NCI-H82 treated with DMSO at 0.1 percent for 48 hours (cell line): Measurements from ENCODE around the gene LYST.
"Not testable (repeated sequence)": the region's sequence is repeated elsewhere in the genome, so short reads cannot be mapped to it uniquely, and the experiment has no call there.

Experiments
- DNase-seq: peaks from one replicate; lab custom pipeline; 2025; ENCODE audit not compliant: unreplicated experiment; lab: John Stamatoyannopoulos, UW

The LYST gene

DNA sequence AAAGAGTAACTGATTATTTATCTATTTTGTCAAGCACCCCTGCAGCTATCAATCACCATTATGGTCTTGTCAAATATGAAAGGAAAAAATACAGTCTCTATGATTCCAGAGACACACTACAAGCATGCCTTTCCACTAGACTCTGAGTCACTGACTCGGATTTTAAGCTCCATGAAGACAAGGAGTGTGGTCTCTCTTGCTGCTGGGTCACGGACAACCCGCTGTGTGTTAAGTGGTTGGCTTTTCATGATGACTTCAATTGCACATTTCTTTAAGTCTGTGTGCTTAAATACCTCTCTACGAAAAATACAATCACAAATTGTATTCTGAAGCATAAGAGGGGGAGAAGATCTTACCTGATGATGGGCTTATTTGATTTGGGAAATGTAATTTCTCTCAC lies 203.1 kb downstream of the LYST start:
- no peak for DNase-seq

- DNase-seq, result no peak
Observed at GRCh38 chr1:235661568-235661967, 205.1 kb downstream of the LYST start.

- no peak for DNase-seq
Observed at GRCh38 chr1:235659186-235659771, 207.4 kb downstream of the LYST start.

DNA sequence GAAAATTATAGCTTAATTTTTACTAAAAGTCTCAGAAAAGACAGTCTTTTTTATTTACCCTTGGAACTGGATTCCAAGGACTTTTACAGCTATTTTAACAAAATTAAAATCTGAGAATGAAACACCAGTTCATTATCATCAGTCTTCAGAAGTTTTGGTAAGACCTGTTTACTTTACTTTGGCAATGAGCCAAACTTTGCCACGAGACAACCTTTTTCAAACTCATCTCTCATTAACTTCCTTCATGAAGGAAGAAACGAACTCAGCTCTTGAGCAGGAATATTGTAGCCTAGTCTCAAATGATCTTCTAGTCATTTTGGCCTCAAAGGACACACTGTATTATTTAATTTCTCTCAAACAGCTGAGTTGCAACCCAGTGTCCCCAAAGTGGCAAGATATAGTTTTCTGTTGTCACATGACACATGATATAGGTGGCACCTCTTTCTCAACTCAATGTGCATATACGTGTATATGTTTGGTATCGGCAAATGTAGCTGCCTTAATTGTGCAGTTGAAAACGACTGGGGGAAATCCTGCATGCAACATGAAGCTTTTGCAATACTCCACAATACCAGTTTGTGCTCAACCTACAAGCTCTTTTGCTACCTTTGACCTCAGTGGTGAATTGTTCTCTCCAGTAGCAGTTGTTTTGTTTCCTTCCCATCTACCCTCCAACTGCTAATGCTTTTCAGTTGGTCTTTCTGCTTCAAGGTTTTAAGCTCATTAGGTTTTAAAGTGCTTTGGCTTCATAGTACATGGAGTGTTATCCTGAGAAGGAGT lies 208.8 kb downstream of the LYST start:
- DNase-seq, result peak; percentile 58

GRCh38 chr1:235657269-235657668 lies 209.4 kb downstream of the LYST start:
- no peak for DNase-seq

DNA sequence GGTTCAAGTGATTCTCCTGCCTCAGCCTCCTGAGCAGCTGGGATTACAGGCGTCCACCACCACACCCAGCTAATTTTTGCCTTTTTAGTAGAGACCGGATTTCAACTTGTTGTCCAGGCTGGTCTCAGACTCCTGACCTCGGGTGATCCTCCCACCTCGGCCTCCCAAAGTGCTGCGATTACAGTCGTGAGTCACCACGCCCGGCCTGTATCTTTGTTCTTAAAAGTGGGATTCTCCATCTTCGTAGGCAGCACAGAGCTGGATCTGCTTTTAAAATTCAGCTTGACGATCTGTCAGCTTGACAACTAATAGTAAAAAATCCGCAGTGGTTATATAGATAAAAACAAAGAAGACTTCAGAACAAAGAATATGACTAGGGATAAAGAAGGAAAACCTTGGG lies 214.3 kb downstream of the LYST start:
- DNase-seq, result no peak

- DNase-seq, result no peak
Observed at GRCh38 chr1:235651170-235651806, 215.4 kb downstream of the LYST start.

DNA sequence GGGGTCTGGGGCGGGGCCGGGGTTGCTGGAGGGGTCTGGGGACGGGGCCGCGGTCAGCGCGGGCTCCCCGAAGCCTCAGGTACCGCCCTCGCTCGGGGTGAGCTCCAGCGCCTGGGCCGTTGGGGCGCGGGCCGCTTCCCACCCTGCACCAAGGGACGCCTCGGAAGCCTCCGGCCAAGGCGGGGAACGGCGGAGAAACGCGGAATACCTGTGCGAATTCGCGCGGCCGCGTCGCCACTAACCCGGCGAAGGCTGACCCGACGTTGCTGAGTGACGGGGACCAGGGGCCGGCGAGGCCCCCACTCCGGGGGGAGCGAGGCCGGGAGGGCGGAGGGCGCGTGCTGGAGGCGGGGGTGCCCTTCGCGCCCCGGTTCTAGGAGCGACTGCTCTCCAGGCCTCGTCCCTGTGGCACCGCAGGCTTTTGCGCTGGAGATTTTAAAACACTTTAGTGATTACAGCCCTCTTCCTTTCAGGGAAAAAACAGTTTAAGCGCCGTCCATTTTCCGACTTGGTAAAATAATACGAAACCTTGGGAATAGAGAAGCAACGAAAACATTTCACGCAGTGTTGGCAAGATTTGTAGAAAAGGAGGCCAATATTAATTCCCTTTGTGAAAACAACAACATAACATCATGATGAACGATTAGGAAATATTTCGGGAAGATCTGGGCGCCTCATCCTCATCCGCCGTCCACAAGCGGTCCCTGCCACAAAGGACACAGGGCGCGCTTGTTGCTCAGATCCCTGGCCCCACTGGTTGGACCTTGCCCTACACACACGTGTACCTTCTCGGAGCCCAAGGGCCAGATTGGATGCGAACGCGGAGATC lies 216.2 kb downstream of the LYST start:
- no peak for DNase-seq

DNA sequence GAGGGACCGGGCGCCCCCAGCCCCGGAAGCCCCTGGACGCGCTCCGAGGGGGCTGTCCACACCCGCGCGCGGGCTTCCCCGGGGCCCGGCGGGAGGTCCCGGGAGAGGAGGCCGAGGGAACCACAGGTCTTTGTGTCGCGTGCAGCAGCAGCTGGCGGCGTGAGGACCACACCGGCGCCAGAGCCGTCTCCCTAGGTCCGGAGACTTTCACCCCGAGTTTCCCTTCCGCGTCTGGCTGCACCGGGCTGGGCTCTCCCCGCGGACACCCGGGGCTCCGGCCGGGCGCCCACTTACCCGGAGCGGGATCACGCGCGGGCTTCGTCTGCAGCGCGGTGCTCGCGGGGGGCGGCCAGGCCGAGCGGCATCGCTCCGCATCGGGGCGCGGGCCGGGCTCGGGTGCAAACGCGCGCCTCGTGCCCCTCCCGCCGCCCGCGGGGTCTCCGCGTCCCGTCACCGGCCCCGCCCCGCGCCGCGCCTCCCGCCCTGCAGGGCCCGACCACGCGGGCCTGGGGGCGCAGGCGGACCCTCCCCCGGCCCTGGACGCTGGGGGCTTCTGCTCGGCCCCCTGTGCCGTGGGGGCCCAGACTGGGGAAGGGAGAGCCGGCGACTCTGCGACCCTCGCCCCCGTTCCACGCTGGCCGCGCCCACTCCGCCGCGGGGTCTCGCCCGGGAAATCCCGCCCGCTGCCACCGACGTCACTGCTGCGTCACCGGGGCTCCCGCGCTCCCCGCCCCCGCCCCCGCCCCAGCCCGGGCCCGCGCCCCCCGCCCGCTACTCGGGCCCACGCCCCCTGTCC lies 217.1 kb downstream of the LYST start, which contains the start of gene GNG4:
TSS of gene GNG4 (minus strand) at position 417 of the 796 bp plus-strand sequence. CDS start 65,946 bp downstream, outside the sequence.
- DNase-seq, result peak; percentile 34

DNA sequence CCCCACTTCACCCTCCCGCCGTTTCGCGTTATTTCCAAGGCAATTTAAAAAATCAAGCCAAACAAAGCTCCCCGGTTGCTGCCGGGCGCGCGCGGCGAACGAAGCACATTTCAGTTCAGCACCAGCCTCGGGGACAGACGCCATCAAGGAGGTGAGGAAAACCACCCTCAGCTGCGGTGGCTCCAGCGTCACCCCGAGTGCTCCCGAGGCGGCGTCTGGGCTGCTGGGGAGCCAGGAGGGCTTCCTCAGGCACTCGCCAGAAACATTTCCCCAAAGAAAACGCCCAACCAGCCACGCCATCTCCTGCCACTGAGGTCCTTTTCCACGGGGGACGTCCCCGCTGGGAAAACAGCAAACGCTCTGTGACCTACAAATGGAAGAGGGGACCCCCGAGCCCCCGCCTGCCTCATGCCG lies 217.7 kb downstream of the LYST start:
- no peak for DNase-seq

DNA sequence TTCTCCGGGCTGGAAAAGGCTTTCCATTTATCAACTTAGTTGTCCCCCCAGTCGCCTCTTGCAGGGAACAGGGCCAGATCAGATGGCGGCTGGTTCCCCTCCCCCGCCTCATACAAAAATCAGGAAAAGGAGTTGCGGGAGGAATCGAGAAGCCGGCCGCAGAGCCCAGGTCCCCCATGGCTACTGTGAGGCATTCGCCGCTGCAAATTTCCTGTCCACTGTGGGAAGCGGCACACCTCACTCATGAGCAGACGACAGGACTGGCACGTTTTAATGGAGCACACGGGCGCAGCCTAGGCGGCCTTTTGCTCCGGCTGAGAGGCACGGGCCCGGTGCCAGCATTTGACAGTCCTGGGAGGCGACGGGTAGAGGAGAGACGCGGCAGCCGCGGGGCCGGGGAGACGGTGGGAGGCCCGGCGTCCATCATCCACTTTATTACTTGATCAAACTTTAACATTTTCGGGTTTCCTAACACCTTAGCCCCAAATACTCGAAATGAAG lies 218.2 kb downstream of the LYST start:
- no peak for DNase-seq

- DNase-seq, result not testable (repeated sequence)
Observed at GRCh38 chr1:235647537-235647936, 219.2 kb downstream of the LYST start.

- no peak for DNase-seq
Observed at GRCh38 chr1:235646463-235646862, 220.2 kb downstream of the LYST start.

- DNase-seq, result no peak
Observed at GRCh38 chr1:235644693-235645305, 221.9 kb downstream of the LYST start.

DNA sequence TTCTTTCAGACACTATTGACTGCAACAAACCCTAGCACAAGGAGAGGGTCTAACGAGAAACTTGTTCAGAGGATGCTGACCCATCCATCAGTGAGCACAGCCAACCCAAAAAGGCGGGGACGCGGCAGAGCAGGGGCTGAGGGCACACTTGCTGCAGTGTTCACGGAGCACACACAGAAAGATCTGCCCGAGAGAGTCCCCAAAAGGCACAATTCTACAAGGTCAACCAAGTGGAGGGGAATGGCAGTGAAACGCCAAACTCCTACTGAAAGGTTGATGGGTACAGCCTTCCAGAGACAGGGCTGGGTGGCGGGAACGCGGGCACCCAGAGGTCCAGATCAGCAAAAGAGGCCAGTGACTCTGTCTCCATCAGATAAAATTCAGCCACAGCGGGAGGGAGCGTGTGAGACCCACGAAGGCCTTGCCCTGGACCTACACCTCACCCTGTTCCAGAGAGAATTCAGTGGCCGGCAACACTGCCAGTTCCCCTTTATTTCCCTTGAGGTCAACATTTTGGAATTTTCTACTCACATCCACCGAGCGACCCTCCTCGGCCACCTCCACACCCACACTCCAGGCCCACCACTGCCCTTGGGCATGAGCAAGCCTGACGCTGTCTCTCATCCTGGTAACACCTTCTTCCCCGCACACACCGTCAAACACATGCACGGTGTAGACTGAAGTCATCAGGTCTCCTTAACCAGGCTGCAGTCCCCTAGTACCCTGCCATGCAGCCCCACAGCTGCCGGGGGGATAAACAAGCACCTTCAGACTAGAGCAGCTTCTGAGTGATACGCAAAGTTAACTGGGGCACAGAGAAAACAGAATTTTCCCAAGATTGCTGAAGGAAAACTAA lies 222.6 kb downstream of the LYST start:
- no peak for DNase-seq

DNA sequence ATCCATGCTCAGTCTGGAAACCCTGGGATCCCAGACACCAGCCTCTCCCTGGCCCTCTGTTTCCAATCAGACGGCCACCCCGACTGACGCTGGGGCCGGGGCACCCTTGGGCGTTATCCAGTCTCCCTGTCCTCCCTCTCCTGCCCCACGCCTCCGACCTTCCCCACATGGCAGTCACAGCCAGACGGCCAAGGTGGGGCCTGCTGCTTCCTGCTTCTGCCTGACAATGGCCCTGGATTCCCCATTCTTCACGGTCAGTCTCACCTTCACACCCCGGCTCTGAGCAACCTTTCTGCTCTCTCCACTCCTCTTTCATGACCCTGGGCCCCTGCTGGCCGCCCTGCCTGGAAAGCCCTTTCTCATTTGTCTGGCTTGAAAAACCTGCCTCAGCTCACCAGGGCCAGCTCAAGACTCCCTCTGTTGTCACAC lies 223.7 kb downstream of the LYST start:
- no peak for DNase-seq

DNA sequence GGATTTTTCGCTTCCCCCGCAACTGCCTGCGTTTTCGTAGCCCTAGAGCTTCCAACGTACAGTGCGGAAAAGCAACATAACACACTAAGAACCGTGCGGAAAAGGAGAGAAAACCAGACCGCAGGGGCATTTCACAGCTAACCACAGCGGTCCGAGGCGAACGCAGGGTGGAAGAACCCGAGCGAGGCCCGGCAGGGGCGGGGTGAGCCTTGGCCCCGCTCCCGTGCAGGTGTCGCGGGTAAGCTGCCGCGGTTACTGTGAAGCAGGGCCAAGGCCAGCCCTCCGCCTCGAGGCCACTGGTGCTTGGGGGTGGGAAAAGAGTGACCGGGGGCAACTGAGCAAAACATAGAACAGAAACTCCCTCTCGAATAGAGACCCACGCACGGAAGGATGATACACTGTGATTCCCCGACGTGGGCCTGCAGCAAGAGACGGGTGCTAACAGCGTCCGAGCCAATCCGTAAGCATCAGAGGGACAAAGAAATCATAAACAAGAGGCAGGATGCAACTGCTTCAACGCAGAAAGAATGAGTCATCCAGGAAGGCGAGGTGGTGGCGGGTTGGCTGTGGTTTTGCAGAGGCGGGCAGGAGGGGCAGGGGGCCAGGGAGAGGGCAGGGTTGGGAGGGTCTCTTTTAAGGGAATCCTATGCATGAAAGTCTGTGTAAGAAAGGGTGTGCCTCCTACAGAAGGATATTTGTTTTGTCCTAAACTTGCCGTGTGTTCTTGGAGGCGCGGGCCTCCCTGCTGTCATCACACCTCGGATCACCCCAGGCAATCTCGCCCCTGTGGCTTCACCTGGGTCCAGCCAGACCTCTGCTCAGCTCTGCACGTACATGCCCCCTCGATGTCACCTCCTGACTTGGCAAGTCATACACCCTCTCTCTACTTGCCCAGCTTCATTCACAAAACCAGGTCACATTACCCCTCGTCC lies 224.4 kb downstream of the LYST start:
- no peak for DNase-seq

DNA sequence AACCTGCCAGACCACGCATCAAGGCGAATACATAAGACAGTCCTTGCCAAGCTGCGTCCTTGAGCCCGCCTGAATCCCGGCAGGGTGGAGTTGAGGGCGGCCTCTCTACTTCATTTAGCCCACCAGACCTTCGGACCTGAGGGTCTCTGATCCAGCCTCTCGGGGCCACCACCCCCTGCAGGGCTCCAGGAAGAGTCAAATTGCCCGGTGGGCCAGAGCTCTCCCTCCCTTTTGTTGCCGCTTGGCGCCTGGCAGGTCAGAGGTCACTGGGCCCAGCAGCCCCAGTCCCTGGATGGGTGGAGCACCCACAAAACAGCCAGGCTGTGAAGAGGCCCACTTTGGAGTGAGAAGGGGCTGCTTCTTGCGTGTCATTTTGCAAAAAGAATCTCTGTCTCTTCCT lies 226.1 kb downstream of the LYST start:
- no peak for DNase-seq
